Measurements from ENCODE around the gene HES2. TPM values are rescaled to one million over a fixed set of nuclear protein-coding genes. Genes with fewer than 3 reads are reported as not detected.
"Not testable (repeated sequence)": the region's sequence is repeated elsewhere in the genome, so short reads cannot be mapped to it uniquely, and the experiment has no call there.

Gene HES2
- total RNA-seq, 1 donor from 2014 or later = 6.4 TPM

- no peak for ATAC-seq
- Histone ChIP-seq H3K27ac (no peak overlapping the region), H3K27me3 (ENCODE audit: low read depth) (peaks cover 25% of the 10 kb centered on the region), H3K4me3 (no peak overlapping the region), H3K4me1 (no peaks in the 10 kb centered on the region), H3K9me3 (no peaks in the 10 kb centered on the region), H3K36me3 (no peaks in the 10 kb centered on the region)
- intact Hi-C loops (cut with DNase I) = no loop called here
- DNase-seq = no peak
- TF ChIP-seq CTCF (IDR thresholded peaks at IDR 0.05) = no peak
These were observed 11.7 kb downstream of the HES2 start for GRCh38 chr1:6408023-6408422.

- DNase-seq (peak; percentile 66), ATAC-seq (peak; percentile 60 to 79)
- Histone ChIP-seq H3K4me1 (no peaks in the 10 kb centered on the region), H3K4me3 (no peak overlapping the region), H3K36me3 (no peaks in the 10 kb centered on the region), H3K9me3 (no peaks in the 10 kb centered on the region), H3K27ac (no peak overlapping the region), H3K27me3 (ENCODE audit: low read depth) (peaks cover 14% of the 10 kb centered on the region)
- TF ChIP-seq CTCF (IDR thresholded peaks at IDR 0.05) = no peak
- intact Hi-C loops (cut with DNase I) = no loop called here
These were observed 18.0 kb downstream of the HES2 start for GRCh38 chr1:6401673-6402072.

GRCh38 chr1:6399294-6399693, 20.4 kb downstream of the HES2 start:
- intact Hi-C loops (cut with DNase I) = no loop called here
- ATAC-seq (no peak), DNase-seq (no peak)
- TF ChIP-seq CTCF (IDR thresholded peaks at IDR 0.05) = no peak
- no peaks in the 10 kb centered on the region for H3K9me3 ChIP-seq
- no peaks in the 10 kb centered on the region for H3K36me3 ChIP-seq
- H3K27ac ChIP-seq = no peak overlapping the region
- no peak overlapping the region for H3K4me3 ChIP-seq
- peaks cover 5% of the 10 kb centered on the region for H3K27me3 ChIP-seq (ENCODE audit: low read depth)
- H3K4me1 ChIP-seq = peaks cover 2% of the 10 kb centered on the region

- intact Hi-C loops (cut with DNase I) = no loop called here
- DNase-seq = no peak
- Histone ChIP-seq H3K4me1 (peaks cover 6% of the 10 kb centered on the region), H3K9me3 (no peaks in the 10 kb centered on the region), H3K27ac (no peak overlapping the region), H3K4me3 (no peak overlapping the region), H3K36me3 (no peaks in the 10 kb centered on the region), H3K27me3 (ENCODE audit: low read depth) (peaks cover 5% of the 10 kb centered on the region)
- no peak for TF ChIP-seq CTCF (IDR thresholded peaks at IDR 0.05)
- ATAC-seq = no peak
These were observed 21.8 kb downstream of the HES2 start for GRCh38 chr1:6397844-6398441.

- Histone ChIP-seq H3K4me1 (peaks cover 14% of the 10 kb centered on the region), H3K4me3 (no peak overlapping the region), H3K27me3 (ENCODE audit: low read depth) (peaks cover 5% of the 10 kb centered on the region), H3K36me3 (no peaks in the 10 kb centered on the region), H3K9me3 (no peaks in the 10 kb centered on the region), H3K27ac (no peak overlapping the region)
- TF ChIP-seq CTCF (IDR thresholded peaks at IDR 0.05) = no peak
- no peak for DNase-seq
- intact Hi-C loops (cut with DNase I) = no loop called here
- ATAC-seq = no peak
These were observed 22.7 kb downstream of the HES2 start for GRCh38 chr1:6396998-6397397.

GRCh38 chr1:6395781-6396244, 23.9 kb downstream of the HES2 start:
- DNase-seq; H3K27me3 ChIP-seq (ENCODE audit: low read depth); H3K36me3 ChIP-seq; intact Hi-C loops (cut with DNase I); H3K4me3 ChIP-seq; ATAC-seq; H3K27ac ChIP-seq; H3K9me3 ChIP-seq: not testable (repeated sequence)
- H3K4me1 ChIP-seq = peaks cover 18% of the 10 kb centered on the region

- H3K27me3 ChIP-seq (ENCODE audit: low read depth); DNase-seq; H3K27ac ChIP-seq; H3K36me3 ChIP-seq; intact Hi-C loops (cut with DNase I); H3K9me3 ChIP-seq; ATAC-seq; H3K4me3 ChIP-seq: not testable (repeated sequence)
- peaks cover 18% of the 10 kb centered on the region for H3K4me1 ChIP-seq
These were observed 24.6 kb downstream of the HES2 start for GRCh38 chr1:6395130-6395529.
